Tibial artery (tissue), 4 donors: ENCODE measurements around the gene KIAA1671.

ENCODE experiments used
- DNase-seq, 2 donors: peaks; one replicate each; pipeline ENCODE4 v3.0.0-alpha.2; 2019
- H3K27ac ChIP-seq, 2 donors: fragments of 200-600 bp; sonication (generic) in 1 of 2; 1 replicate in 1 of 2; 2 replicates in 1 of 2; pipeline ENCODE4 v1.5.1; 2018 to 2019; ENCODE audit warnings: mild to moderate bottlenecking in 1 of 2
- H3K27me3 ChIP-seq, 2 donors: fragments of 200-600 bp; sonication (generic) in 1 of 2; one replicate each; pipeline versions ENCODE4 v1.5.1 to v1.6.0; 2016 to 2019
- H3K36me3 ChIP-seq, 3 donors: fragments of 200-600 bp; sonication (generic) in 2 of 3; one replicate each; pipeline ENCODE4 v1.5.1; 2016 to 2019; ENCODE audit warnings: mild to moderate bottlenecking in 2 of 3
- H3K4me1 ChIP-seq, 4 donors: fragments of 200-600 bp; sonication (generic) in 2 of 4; 1 replicate in 3 of 4; 2 replicates in 1 of 4; pipeline ENCODE4 v1.5.1; 2016 to 2019
- H3K4me3 ChIP-seq, 2 donors: fragments of 200-600 bp; sonication (generic) in 1 of 2; 1 replicate in 1 of 2; 2 replicates in 1 of 2; pipeline ENCODE4 v1.5.1; 2018 to 2019; ENCODE audit warnings: mild to moderate bottlenecking in 2 of 2
- H3K9me3 ChIP-seq, 3 donors: fragments of 200-600 bp; sonication (generic) in 1 of 3; one replicate each; pipeline ENCODE4 v1.5.1; 2016 to 2019
- intact Hi-C: fragments of 100-400 bp; cut with DNase I; formaldehyde crosslinking; loops from one replicate; pipeline ENCODE4 v1.15.0; 2023; ENCODE audit warnings: low total_unique reads
- TF ChIP-seq, protein P1 (sequence below), 2 experiments: fragments of 200-600 bp in 1 of 2; fragments of 450-650 bp in 1 of 2; IDR thresholded peaks; one replicate each; pipeline ENCODE4 v1.5.1; 2017 to 2019; ENCODE audit warnings: antibody characterized with exemption in 2 of 2, mild to moderate bottlenecking in 1 of 2, moderate library complexity in 1 of 2

KIAA1671 gene

DNA sequence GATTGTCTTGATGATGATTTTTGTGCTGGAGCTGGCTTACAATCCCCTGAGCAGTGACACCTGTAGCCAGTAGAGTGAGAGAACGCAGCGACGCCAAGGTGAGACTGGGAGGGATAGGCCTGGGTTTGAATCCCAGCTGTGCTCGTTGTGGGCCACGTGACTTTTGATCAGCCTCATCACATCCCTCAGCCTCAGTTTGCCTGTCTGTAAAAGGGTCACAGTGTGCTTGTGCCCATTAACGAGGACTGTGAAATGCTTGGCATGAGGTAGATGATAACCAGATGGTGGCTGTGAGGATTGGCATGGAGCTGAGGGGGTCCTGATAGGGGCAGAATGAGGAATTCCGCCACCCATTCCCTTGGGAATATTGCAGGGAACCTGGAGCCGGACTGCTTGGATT lies 9.6 kb downstream of the KIAA1671 start:
- H3K27ac ChIP-seq = no peak overlapping the region
- intact Hi-C loops = no loop called here
- H3K9me3 ChIP-seq = no peaks in the 10 kb centered on the region
- no peak for DNase-seq
- no peaks in the 10 kb centered on the region for H3K36me3 ChIP-seq
- H3K4me3 ChIP-seq = no peak overlapping the region
- no peaks in the 10 kb centered on the region for H3K27me3 ChIP-seq
- TF ChIP-seq, protein P1, sequence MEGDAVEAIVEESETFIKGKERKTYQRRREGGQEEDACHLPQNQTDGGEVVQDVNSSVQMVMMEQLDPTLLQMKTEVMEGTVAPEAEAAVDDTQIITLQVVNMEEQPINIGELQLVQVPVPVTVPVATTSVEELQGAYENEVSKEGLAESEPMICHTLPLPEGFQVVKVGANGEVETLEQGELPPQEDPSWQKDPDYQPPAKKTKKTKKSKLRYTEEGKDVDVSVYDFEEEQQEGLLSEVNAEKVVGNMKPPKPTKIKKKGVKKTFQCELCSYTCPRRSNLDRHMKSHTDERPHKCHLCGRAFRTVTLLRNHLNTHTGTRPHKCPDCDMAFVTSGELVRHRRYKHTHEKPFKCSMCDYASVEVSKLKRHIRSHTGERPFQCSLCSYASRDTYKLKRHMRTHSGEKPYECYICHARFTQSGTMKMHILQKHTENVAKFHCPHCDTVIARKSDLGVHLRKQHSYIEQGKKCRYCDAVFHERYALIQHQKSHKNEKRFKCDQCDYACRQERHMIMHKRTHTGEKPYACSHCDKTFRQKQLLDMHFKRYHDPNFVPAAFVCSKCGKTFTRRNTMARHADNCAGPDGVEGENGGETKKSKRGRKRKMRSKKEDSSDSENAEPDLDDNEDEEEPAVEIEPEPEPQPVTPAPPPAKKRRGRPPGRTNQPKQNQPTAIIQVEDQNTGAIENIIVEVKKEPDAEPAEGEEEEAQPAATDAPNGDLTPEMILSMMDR (IDR thresholded peaks at IDR 0.05) = no peak
- peaks cover 0 to 10% (median 6%) of the 10 kb centered on the region in 4 donors for H3K4me1 ChIP-seq

DNA sequence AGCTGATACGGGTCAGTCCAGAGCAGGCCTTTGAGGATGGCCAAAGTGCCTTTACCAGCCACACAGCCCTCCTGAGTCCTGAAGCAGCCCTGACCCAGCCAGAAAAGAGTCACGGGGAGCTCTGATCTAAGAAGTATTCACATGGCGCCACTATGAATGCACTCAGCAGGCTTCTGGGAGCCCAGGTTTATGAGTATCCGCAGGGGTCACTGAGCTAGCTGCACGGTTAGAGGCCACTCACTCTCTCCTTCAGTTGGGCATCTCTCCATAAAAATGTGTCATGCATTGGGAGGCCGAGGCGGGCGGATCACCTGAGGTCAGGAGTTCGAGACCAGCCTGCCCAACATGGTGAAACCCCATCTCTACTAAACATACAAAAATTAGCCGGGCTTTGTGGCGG lies 10.3 kb downstream of the KIAA1671 start:
- TF ChIP-seq, protein P1 (IDR thresholded peaks at IDR 0.05) = no peak
- H3K36me3 ChIP-seq = no peaks in the 10 kb centered on the region
- no peak overlapping the region for H3K27ac ChIP-seq
- H3K4me1 ChIP-seq = peaks cover 0 to 10% (median 6%) of the 10 kb centered on the region in 4 donors
- no peaks in the 10 kb centered on the region for H3K9me3 ChIP-seq
- no peak overlapping the region for H3K4me3 ChIP-seq
- H3K27me3 ChIP-seq = no peaks in the 10 kb centered on the region
- intact Hi-C loops = no loop called here
- DNase-seq = no peak

DNA sequence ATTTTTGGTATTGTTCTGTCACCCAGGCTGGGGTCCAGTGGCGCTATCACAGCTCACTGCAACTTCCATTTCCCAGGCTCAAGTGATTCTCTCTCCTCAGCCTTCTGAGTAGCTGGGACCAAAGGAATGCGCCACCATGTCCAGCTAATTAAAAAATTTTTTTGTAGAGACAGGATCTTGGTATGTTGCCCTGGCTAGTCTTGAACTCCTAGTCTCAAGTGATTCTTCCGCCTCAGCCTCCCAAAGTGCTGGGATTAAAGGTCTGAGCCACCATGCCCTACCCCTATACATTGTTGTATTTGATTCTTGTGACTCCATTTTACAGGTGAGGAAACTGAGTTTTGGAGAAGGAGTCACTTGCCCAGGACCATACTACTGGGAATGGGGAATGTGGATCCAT lies 11.9 kb downstream of the KIAA1671 start:
- DNase-seq = no peak
- TF ChIP-seq, protein P1 (IDR thresholded peaks at IDR 0.05) = no peak
- Histone ChIP-seq H3K4me3 (no peak overlapping the region), H3K9me3 (no peaks in the 10 kb centered on the region), H3K27me3 (no peaks in the 10 kb centered on the region), H3K36me3 (no peaks in the 10 kb centered on the region), H3K27ac (no peak overlapping the region), H3K4me1 (peaks cover 0 to 11% (median 6%) of the 10 kb centered on the region in 4 donors)
- intact Hi-C loops = no loop called here

DNA sequence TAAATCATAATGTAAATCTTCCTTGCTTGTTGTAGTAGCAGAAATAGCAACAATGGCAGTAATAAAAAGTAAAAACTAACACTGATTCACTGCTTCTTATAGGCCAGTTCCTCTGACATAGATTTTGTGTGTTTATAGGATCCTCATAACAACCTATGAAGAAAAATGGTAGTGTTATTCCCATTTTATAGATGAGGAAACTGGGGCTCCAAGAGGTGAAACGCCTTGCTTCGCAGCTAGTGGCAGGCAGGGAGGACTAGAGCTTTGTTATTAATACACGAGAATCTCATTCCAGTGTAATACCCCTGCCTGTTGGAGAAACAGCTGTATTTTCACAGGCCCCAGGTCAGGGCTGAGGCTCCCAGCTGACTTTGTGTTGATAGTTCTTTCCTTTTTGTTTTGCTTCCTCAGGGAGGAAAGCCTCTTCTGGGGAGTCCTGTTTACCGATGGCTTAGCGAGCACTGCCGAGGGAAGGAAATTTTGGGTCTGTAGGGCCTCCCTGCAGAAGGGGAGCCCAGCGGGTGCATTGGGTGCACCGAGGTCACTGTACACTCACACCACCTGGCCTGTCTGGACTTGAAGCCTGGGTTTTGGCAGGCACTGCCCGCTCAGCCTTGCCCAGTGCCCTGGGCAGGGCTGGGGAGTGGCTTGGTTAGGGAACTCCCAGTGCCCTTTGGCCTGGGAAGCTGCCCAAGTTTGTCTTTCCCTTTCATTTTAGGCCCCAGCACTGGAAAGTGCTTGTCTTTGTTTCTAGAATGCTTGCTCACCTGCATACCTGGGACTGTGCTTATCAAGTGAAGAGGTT lies 13.5 kb downstream of the KIAA1671 start:
- Histone ChIP-seq H3K4me1 (peaks cover 0 to 19% (median 10%) of the 10 kb centered on the region in 4 donors), H3K27me3 (no peaks in the 10 kb centered on the region), H3K9me3 (no peaks in the 10 kb centered on the region), H3K36me3 (no peaks in the 10 kb centered on the region), H3K27ac (peak overlapping the region in 1 of 2 donors; percentile 37), H3K4me3 (no peak overlapping the region)
- intact Hi-C loops = no loop called here
- no peak for DNase-seq
- TF ChIP-seq, protein P1 (IDR thresholded peaks at IDR 0.05) = no peak

DNA sequence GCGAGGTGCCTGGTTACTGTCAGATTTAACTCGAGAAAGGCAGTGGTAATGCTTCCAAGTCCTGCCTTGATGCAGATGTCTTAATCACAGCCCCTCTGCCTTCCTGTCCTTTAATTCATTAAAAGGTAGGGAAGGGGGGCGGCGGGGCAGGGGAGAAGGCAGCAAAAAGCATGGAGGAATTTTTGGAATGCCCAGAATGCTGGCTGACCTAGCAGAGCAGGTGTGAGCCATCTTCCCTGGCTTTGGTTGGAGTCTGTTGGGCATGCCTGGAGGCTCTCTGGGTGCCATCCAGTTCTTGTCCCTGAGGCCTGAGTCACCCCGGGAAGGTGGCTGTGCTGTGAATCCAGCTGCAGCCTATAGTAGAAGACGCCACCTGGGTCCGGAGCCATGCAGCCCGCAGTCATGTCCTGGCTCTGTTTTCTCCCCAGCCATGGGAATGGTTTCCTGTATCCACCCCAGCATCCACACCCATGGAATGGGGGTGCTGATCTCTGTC lies 15.6 kb downstream of the KIAA1671 start:
- DNase-seq = no peak
- H3K4me1 ChIP-seq = peaks cover 0 to 19% (median 10%) of the 10 kb centered on the region in 4 donors
- TF ChIP-seq, protein P1 (IDR thresholded peaks at IDR 0.05) = no peak
- no peaks in the 10 kb centered on the region for H3K9me3 ChIP-seq
- H3K27ac ChIP-seq = no peak overlapping the region
- no peaks in the 10 kb centered on the region for H3K36me3 ChIP-seq
- no peak overlapping the region for H3K4me3 ChIP-seq
- intact Hi-C loops = no loop called here
- no peaks in the 10 kb centered on the region for H3K27me3 ChIP-seq
